Measurements from ENCODE around the gene PXN.

PXN gene

DNA sequence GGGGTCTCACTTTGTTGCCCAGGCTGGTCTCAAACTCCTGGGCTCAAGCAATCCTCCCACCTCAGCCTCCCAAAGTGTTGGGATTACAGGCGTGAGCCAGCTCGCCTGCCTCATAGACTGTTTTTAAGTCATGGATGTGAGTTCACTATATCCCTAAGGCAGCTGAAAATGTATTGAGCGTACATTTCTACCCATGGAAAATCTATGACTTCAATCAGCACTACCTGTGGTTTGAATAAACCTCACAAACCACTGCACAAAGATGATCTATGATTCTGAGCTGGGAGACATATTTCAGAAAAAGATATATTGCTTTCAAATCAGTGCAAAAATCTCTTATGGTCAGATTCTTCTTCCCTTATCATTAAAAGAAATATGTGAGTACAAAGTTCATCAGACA is 93.5 kb downstream of the PXN start:
- DNase-seq (ENCODE audit: low spot score) = no peak

GRCh38 chr12:120170631-120171030 is 94.9 kb downstream of the PXN start:
- no peak for DNase-seq (ENCODE audit: low spot score)

DNA sequence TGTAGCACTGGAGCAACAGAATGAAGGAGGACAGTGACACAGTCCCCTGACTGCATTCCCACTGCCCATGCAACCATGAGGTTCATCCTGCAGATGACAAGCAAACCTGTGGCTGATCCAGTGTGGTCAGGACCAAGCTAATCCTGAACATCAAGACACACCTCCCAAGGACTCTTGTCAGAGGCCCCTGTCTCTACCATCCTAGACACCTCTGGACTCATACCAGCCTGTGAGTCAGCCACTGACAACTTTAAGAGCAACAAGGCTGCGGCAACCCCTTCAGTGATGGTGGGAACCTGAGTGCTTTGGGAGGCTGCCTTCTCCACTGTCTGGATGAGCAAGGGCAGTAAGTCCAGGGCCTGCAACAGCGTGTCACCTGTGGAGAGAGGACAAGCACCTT is 95.6 kb downstream of the PXN start:
- no peak for DNase-seq (ENCODE audit: low spot score)

DNA sequence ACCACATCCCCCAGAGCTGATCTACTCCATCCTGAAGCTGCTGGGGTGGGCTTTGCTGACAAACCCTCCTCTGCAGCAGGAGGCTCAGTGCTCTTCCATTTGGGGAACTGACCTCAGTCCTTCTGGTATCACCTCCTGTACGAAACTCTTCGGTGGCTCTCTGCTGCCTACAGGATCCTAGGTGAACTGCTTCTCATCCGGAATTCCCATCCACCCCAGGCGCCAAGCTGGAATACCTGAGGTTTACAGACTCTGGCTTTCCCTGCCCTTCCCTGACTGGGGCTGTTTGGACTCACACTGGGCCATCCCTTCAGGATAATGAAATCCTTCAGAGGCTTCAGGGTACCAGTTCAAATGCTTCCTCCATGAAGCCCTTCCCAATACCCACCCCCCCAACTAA is 97.2 kb downstream of the PXN start:
- no peak for DNase-seq (ENCODE audit: low spot score)

GRCh38 chr12:120167529-120168095 is 97.9 kb downstream of the PXN start:
- no peak for DNase-seq (ENCODE audit: low spot score)

DNA sequence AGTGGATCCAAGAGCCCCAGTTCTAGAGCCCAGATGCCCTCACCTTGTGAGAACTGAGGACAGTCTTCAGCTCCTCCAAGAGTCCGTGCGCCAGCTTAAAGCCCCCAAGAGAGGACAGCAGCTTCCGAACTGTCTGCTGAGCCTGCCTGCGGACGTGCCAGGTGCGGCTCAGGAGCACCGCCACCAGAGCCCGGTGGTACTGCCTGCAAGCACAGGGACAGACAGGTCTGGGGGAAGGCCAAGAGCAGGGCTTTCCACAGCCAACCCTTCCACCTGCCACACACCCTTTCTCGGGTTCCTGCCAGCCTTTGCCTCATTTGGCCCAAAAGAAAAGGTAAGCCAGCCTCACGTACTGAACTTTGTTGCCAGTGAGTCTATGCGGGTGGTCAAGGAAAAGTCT is 101.2 kb downstream of the PXN start:
- no peak for DNase-seq (ENCODE audit: low spot score)

- no peak for DNase-seq (ENCODE audit: low spot score)
Measured at GRCh38 chr12:120162763-120163162, 102.8 kb downstream of the PXN start.

GRCh38 chr12:120161852-120162251 is 103.7 kb downstream of the PXN start:
- no peak for DNase-seq (ENCODE audit: low spot score)

Measured in HuH-7.5 (cell line).